ENCODE measurements around the gene SPOCK1.
"Not testable (repeated sequence)": the region's sequence is repeated elsewhere in the genome, so short reads cannot be mapped to it uniquely, and the experiment has no call there.

Gene SPOCK1

GRCh38 chr5:137259115-137259514 lies 240.0 kb downstream of the SPOCK1 start:
- not testable (repeated sequence) for DNase-seq

GRCh38 chr5:137254119-137255090 lies 244.7 kb downstream of the SPOCK1 start:
- no peak for DNase-seq

GRCh38 chr5:137252512-137252911 lies 246.6 kb downstream of the SPOCK1 start:
- no peak for DNase-seq

- no peak for DNase-seq
Observed at GRCh38 chr5:137250421-137250820, 248.7 kb downstream of the SPOCK1 start.

- DNase-seq: no peak
Observed at GRCh38 chr5:137248527-137248926, 250.6 kb downstream of the SPOCK1 start.

- DNase-seq: no peak
Observed at GRCh38 chr5:137245438-137245837, 253.7 kb downstream of the SPOCK1 start.

- DNase-seq: no peak
Observed at GRCh38 chr5:137240285-137240684, 258.8 kb downstream of the SPOCK1 start.

GRCh38 chr5:137236849-137237507 lies 262.1 kb downstream of the SPOCK1 start:
- DNase-seq: no peak

- no peak for DNase-seq
Observed at GRCh38 chr5:137236252-137236651, 262.9 kb downstream of the SPOCK1 start.

GRCh38 chr5:137234973-137235943 lies 263.9 kb downstream of the SPOCK1 start:
- no peak for DNase-seq

- DNase-seq: no peak
Observed at GRCh38 chr5:137233726-137234125, 265.4 kb downstream of the SPOCK1 start.

- DNase-seq: not testable (repeated sequence)
Observed at GRCh38 chr5:137233304-137233703, 265.8 kb downstream of the SPOCK1 start.

- no peak for DNase-seq
Observed at GRCh38 chr5:137231540-137231939, 267.6 kb downstream of the SPOCK1 start.

GRCh38 chr5:137228816-137229215 lies 270.3 kb downstream of the SPOCK1 start:
- no peak for DNase-seq

GRCh38 chr5:137226081-137226480 lies 273.0 kb downstream of the SPOCK1 start:
- DNase-seq: no peak

- DNase-seq: no peak
Observed at GRCh38 chr5:137223324-137224295, 275.5 kb downstream of the SPOCK1 start.

- no peak for DNase-seq
Observed at GRCh38 chr5:137221943-137222342, 277.2 kb downstream of the SPOCK1 start.

- DNase-seq: peak in 1 of 5 donors; percentile 7
Observed at GRCh38 chr5:137220523-137220927, 278.6 kb downstream of the SPOCK1 start.

GRCh38 chr5:137218896-137219295 lies 280.2 kb downstream of the SPOCK1 start:
- no peak for DNase-seq

- no peak for DNase-seq
Observed at GRCh38 chr5:137218471-137218870, 280.7 kb downstream of the SPOCK1 start.

GRCh38 chr5:137217599-137218200 lies 281.4 kb downstream of the SPOCK1 start:
- no peak for DNase-seq

Measured in T-helper 1 cell (primary cell).